Panc1 (cell line): ENCODE measurements around the gene ARFGEF2. TPM values are rescaled to one million over a fixed set of nuclear protein-coding genes. Genes with fewer than 3 reads are reported as not detected.

Source experiments
- ATAC-seq: fragments of 200-7000 bp; cut with Tn5 transposase; 2 replicates; pipeline ENCODE4 v1.9.1; 2020; ENCODE audit warnings: mild to moderate bottlenecking, moderate library complexity
- BruUV-seq: library from RNA; stranded (reverse); fragments of 400-500 nt; replicated peaks from 2 replicates; lab custom pipeline; 2021; lab: Mats Ljungman, UMichigan
- CTCF ChIA-PET: fragments of 300-600 bp; sonication (Branson Sonifier 250); formaldehyde crosslinking; loops from one replicate; lab custom pipeline; 2022; ENCODE audit warnings: antibody characterized with exemption; lab: Charles Lee
- POLR2A ChIA-PET: fragments of 300-600 bp; sonication (Branson Sonifier 250); formaldehyde crosslinking; loops from one replicate; lab custom pipeline; 2022; ENCODE audit warnings: antibody characterized with exemption; lab: Charles Lee
- DNase-seq: peaks from one replicate; pipeline ENCODE4 v3.0.0-alpha.2; 2010; ENCODE audit warnings: low read depth, low spot score
- H3K27ac ChIP-seq: 2 replicates; pipeline ENCODE4 v1.5.1; 2011; ENCODE audit warnings: mild to moderate bottlenecking, low read length, inconsistent platforms
- H3K27me3 ChIP-seq: fragments of 200-500 bp; sonication (Bioruptor generic); 2 replicates; pipeline ENCODE4 v1.6.0; 2014; ENCODE audit warnings: low read length, inconsistent platforms; ENCODE audit not compliant: control insufficient read depth, insufficient read depth
- H3K36me3 ChIP-seq: fragments of 200-500 bp; sonication (Bioruptor generic); 2 replicates; pipeline ENCODE4 v1.5.1; 2014; ENCODE audit warnings: inconsistent platforms, mild to moderate bottlenecking, low read length, moderate library complexity; ENCODE audit not compliant: control insufficient read depth, insufficient read depth
- H3K4me1 ChIP-seq: 2 replicates; pipeline ENCODE4 v1.5.1; 2011; ENCODE audit warnings: inconsistent platforms, mild to moderate bottlenecking, low read length, moderate library complexity; ENCODE audit not compliant: control insufficient read depth, insufficient read depth
- H3K4me3 ChIP-seq, 2 experiments: 2 replicates each; pipeline ENCODE4 v1.5.1; 2011 to 2012; ENCODE audit warnings: low read depth in 2 of 2, low read length in 2 of 2, mild to moderate bottlenecking in 2 of 2, inconsistent platforms in 1 of 2, moderate library complexity in 1 of 2
- H3K9me3 ChIP-seq: fragments of 200-500 bp; sonication (Bioruptor generic); 2 replicates; pipeline ENCODE4 v1.5.1; 2014; ENCODE audit warnings: low read depth, mild to moderate bottlenecking, inconsistent platforms, low read length, moderate library complexity; ENCODE audit not compliant: control insufficient read depth, insufficient read depth
- CTCF ChIP-seq: fragments of 450-650 bp; IDR thresholded peaks from 2 replicates; pipeline ENCODE4 v1.5.1; 2017; ENCODE audit warnings: mild to moderate bottlenecking
- POLR2AphosphoS5 ChIP-seq: IDR thresholded peaks from 2 replicates; pipeline ENCODE4 v1.6.1; 2012; ENCODE audit warnings: mild to moderate bottlenecking, low read depth, low read length, moderate library complexity
- REST ChIP-seq, 2 experiments: IDR thresholded peaks; 2 replicates each; pipeline ENCODE4 v1.6.1; 2011 to 2012; ENCODE audit warnings: low read depth in 2 of 2, control low read depth in 1 of 2, low read length in 1 of 2, mild to moderate bottlenecking in 1 of 2, moderate library complexity in 1 of 2; ENCODE audit not compliant: insufficient read depth in 1 of 2
- SIN3A ChIP-seq: IDR thresholded peaks from 2 replicates; pipeline ENCODE4 v1.6.1; 2012; ENCODE audit warnings: low read depth, mild to moderate bottlenecking, low read length, moderate library complexity, borderline replicate concordance; ENCODE audit not compliant: insufficient read depth
- TCF7L2 ChIP-seq: IDR thresholded peaks from 2 replicates; pipeline ENCODE4 v1.6.1; 2011; ENCODE audit warnings: mild to moderate bottlenecking, low read depth, low read length, inconsistent platforms
- in situ Hi-C: cut with HindIII; loops from 2 replicates; pipeline ENCODE4 v1.10.0; 2016; ENCODE audit warnings: low sequenced_read_pairs, low pct_unique_long_range_greater_than_20kb
- intact Hi-C: fragments of 100-400 bp; cut with micrococcal nuclease; formaldehyde crosslinking; loops from one replicate; pipeline ENCODE4 v1.10.0; 2022; ENCODE audit not compliant: unreplicated experiment
- total RNA-seq: library from RNA; stranded (reverse); gene quantifications from one replicate; pipeline ENCODE4 v1.2.1, GENCODE V29; 2021; ENCODE audit not compliant: unreplicated experiment

ARFGEF2 gene
- total RNA-seq, 1 experiment from 2014 or later, result 36.6 TPM

- Histone ChIP-seq H3K36me3 (no peaks in the 10 kb centered on the region), H3K4me1 (no peaks in the 10 kb centered on the region), H3K27ac (no peak overlapping the region), H3K4me3 (no peak overlapping the region), H3K9me3 (no peaks in the 10 kb centered on the region), H3K27me3 (no peaks in the 10 kb centered on the region)
- TF ChIP-seq POLR2AphosphoS5 (no peak), TCF7L2 (no peak), CTCF (no peak), SIN3A (no peak), REST (IDR thresholded peaks at IDR 0.05; ENCODE audit: insufficient read depth in 1 of 2, low read depth in 2 of 2, low read length in 1 of 2) (no peak)
- DNase-seq (no peak), ATAC-seq (no peak)
- ChIA-PET CTCF (interaction anchor here (0.5 to 0.6 kb wide), 2 partner anchors 11 to 223 kb away, joined by 3 to 8 read pairs; no protein-coding TSS in a partner anchor), POLR2A (interaction anchor here (0.6 kb wide), 4 partner anchors 11 to 314 kb away, joined by 3 to 9 read pairs (median 6); no protein-coding TSS in a partner anchor)
- in situ Hi-C loops (no loop called here), intact Hi-C loops (no loop called here)
- no TSS peak for BruUV-seq
Observed at GRCh38 chr20:48880981-48881657, 40.4 kb upstream of the ARFGEF2 start.

- no peak for ATAC-seq
- Histone ChIP-seq H3K4me1 (no peaks in the 10 kb centered on the region), H3K9me3 (no peaks in the 10 kb centered on the region), H3K4me3 (no peak overlapping the region), H3K27ac (no peak overlapping the region), H3K36me3 (no peaks in the 10 kb centered on the region), H3K27me3 (no peaks in the 10 kb centered on the region)
- no peak for TF ChIP-seq CTCF
- no peak for TF ChIP-seq POLR2AphosphoS5
- no peak for TF ChIP-seq SIN3A
- TF ChIP-seq REST (IDR thresholded peaks at IDR 0.05; ENCODE audit: insufficient read depth in 1 of 2, low read depth in 2 of 2, low read length in 1 of 2), result no peak
- no peak for TF ChIP-seq TCF7L2
- in situ Hi-C loops, result no loop called here
- POLR2A ChIA-PET, result no interaction called here
- CTCF ChIA-PET, result no interaction called here
- BruUV-seq, result no TSS peak
- intact Hi-C loops, result no loop called here
- no peak for DNase-seq
Observed at GRCh38 chr20:48885237-48885636, 36.3 kb upstream of the ARFGEF2 start.
